Prostate gland (tissue), 2 donors: ENCODE results near the gene OLAH.

Experiments used
- CTCF ChIP-seq, 4 experiments: fragments of 200-600 bp in 2 of 4; fragments of 450-650 bp in 2 of 4; sonication (generic) in 2 of 4; IDR thresholded peaks; 1 replicate in 3 of 4; 2 replicates in 1 of 4; pipeline ENCODE4 v1.5.1; 2016 to 2019; ENCODE audit warnings: antibody characterized with exemption in 4 of 4, mild to moderate bottlenecking in 2 of 4, moderate library complexity in 2 of 4
- POLR2A ChIP-seq: fragments of 450-650 bp; IDR thresholded peaks from one replicate; pipeline ENCODE4 v1.6.1; 2016; ENCODE audit warnings: antibody characterized with exemption, mild to moderate bottlenecking
- POLR2AphosphoS5 ChIP-seq: sonication (generic); formaldehyde crosslinking; IDR thresholded peaks from one replicate; pipeline ENCODE4 v1.6.1; 2017; ENCODE audit warnings: antibody characterized with exemption

GRCh38 chr10:15106352-15107013 is 62.7 kb downstream of the OLAH start:
- TF ChIP-seq POLR2AphosphoS5, result peak; percentile 37
- TF ChIP-seq CTCF (IDR thresholded peaks at IDR 0.05), result peak; percentile 74 to 88 (median 86)
- no peak for TF ChIP-seq POLR2A
